Measurements from ENCODE around the gene OR9Q1.
"Not testable (repeated sequence)": the region's sequence is repeated elsewhere in the genome, so short reads cannot be mapped to it uniquely, and the experiment has no call there.

The OR9Q1 gene, protein sequence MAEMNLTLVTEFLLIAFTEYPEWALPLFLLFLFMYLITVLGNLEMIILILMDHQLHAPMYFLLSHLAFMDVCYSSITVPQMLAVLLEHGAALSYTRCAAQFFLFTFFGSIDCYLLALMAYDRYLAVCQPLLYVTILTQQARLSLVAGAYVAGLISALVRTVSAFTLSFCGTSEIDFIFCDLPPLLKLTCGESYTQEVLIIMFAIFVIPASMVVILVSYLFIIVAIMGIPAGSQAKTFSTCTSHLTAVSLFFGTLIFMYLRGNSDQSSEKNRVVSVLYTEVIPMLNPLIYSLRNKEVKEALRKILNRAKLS

DNA sequence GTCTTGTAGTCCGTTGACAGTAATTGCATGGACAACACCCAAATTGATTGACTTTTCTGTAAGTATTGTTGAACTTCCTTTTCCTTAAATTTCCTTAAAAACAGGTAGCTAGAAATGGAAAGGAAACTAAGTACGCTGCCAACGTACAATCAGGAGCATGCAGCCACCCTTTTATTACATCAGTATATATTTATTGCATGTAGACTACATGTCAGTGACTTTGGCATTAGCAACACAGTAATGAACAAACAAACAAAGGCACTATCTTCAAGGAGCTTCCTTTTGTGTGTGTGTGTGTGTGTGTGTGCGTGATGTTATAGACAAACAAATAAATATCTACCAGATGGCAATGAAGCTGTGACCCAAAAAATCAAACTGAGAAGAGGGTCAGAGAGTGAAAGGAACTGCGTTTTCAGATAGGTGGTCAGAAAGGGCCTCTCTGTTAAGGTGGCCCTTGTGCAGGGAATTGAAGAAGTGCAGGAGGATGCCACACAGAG, at the start of gene OR9Q1:
Gene OR9Q1, plus strand, starts transcription at position 447 of the 497 bp plus-strand sequence. CDS start 155,564 bp downstream, outside the sequence.
- no peak for DNase-seq (ENCODE audit: low read depth in 2 of 2)

DNA sequence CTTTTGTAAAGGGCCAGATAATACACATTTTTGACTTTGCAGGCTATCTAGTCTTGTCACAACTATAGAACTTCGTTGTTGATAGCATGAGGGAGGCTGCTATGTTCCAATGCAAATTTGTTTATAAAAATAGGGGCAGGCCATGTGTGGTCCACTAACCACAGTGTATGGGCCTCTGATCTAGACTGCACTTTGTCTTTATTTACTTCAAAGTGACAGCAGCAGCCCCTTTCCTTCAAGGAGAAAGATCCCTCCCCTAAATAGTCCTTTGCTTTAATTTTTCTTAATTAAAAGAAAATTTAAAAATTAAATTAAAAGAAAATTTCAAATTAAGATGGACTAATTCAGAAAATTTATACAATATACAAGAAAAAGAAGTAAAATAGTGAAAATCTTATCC, 49.5 kb upstream of the OR9Q1 start:
- DNase-seq (ENCODE audit: low read depth in 2 of 2) = no peak

DNA sequence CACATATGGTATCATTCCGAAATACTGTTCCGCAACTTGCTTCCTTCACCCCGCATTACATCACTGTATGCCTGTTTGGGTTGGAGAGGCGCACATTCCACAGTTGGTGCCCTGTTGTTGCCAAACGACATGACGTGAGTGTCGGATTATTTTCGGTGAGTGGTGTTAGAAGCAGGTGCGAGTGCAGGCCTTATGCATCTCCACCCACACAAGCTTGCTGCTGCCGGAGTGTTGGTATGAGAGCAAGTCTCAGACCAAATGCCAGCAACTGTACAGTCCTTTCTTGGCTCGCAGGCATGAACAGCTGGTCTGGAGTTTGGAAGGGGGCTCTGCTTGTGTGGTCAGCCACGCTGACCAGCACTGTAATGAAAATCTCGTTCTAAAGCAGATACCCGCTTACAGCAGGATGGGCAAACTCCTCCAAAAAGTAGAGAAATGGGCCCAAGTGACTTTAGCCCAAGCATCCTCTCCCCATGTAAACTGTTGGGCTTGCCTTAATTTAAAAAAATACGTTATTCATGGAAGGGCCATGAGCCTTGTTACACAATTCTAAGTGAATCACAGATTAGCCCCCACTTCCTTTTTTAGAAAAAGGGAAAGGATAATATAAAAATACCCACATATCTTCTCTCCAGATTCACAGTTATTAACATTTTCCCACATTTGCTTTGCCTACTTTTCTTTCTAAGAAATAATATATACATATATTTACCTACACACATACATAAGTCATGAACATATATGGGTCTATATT, 48.7 kb upstream of the OR9Q1 start:
- no peak for DNase-seq (ENCODE audit: low read depth in 2 of 2)

DNA sequence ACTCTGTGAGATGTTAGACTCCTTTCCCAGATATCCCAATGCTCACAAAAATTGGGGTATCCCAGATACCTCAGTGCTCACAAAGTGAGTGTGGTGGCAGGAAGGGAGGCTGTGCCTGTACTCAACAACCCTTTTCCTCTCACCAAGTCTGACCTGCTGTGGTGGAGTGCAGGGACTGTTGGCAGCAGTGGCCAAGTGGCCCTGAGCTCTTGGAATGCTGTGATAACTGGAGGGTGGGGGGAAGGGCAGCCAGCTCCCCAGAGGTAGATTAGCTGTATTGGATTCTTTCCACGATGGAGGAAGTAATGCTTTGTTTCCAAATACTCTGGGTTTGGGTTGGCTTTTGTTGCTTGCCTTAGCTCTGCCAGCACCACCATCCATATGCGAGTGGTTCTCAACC, 46.0 kb upstream of the OR9Q1 start:
- no peak for DNase-seq (ENCODE audit: low read depth in 2 of 2)

DNA sequence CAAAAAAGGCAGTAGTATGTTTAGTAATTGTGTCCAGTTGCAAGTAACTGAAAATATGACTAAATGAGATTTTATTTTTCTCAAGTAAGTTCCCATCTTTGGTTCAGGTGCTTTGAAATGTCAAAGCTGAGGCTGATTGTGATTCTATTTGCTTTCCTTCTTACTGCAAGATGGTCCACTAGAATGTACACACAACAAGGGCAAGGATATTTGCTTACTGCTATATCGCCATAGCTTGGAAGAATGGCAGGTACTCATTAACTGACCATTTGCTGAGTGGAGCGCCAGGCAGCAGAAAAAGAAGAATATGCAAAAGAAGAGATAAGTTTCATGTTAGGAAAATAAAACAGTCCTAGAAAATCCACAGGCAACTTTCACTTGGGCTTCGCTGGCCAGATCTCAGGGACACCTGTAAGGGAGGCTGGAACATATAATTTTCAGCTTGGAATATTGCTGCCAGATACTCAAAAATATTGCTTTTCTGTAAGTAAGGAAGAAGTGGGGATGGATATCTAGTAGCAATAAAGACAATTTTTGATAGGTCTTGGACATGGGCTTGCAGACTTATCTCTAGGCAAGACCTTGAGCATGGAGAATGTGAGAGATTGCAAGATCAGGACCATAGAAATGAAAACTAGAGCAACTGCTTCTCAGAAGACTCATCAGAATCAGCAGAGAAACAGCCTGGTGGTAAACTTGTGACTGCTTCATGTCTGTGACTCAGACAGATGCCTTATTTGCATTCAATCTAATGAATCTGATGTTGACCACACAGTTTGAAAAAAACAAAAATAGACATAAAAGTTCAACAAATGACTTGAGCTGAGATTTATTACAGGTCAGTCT, 44.8 kb upstream of the OR9Q1 start:
- no peak for DNase-seq (ENCODE audit: low read depth in 2 of 2)

DNA sequence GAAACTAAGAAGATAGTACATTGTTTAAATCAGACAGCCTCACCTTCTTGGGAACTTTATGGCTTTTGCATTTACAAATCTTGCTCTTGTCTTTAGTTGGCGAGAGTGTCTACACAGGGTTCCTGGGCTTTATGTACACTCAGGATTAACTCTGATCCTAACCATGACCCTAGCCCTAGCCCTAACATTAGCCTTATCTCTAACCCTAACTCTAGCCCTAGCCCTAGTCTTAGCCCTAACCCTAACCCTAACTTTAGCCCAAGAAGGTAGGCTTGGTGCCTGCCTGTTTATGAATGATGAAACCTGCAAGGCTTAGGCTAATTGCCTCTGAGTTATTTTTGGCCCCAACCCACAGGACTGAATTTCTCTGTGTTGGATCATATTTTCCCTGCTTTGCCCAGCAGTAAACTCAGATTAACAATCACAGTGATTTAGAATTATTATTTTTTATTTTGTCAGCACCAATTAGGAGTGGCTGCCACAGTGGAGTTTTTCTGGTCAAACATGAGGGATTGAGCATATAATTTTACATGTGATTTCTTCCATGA, 44.1 kb upstream of the OR9Q1 start:
- no peak for DNase-seq (ENCODE audit: low read depth in 2 of 2)

DNA sequence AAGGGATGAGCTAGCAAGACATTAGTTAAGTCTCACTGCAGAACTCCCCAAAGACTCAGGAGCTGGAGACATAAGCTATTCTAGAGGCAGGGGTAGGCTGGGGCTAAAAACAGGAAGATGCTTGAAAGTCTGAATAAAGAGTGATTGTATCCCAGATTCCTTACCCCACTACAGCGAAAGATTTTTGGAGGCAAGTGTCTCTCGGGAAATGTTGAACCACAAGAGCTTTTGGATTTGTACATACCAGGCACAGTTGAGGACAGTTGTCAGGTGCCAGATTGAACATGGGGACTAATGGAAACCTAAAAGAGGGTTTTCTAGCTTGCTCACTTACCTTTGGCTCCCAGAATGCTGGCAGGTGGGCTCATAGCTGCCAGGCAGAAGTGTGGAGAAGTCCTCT, 43.5 kb upstream of the OR9Q1 start:
- no peak for DNase-seq (ENCODE audit: low read depth in 2 of 2)

DNA sequence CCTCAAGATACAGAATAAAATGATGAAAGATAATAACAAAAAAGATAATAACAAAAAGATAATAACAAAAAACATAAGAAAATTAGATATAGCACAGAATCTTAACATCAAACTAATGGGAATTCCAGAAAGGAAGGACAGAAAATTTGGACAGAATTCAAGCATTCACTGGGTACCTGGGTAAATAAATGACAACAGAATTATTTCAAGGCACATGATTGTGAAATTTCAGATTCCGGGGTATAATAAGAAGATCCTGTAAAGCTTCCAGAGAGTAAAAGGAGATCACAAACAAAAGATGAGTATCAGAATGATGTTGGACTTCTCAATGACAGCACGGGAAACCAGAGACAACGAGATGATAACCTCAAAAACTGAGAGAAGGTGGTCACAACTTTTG, 42.1 kb upstream of the OR9Q1 start:
- DNase-seq (ENCODE audit: low read depth in 2 of 2) = no peak

DNA sequence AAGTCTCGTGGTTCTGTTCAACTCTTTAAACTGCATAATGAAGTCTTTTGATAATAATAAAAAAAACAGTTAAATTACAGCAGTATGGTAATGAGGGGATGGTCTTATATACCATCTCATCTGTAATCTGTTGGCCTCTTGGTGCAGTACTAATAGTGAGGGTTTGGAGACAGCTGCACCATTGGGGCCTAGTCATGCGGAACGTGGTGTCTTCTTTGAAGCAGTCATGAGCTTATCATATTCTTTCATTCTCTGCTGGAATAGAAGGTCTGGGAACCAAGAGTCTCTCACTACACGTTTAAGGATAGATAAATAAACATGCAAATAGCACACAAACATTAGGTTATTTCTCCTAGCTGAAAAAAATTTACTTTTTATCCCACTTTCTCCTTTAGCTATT, 40.9 kb upstream of the OR9Q1 start:
- no peak for DNase-seq (ENCODE audit: low read depth in 2 of 2)

DNA sequence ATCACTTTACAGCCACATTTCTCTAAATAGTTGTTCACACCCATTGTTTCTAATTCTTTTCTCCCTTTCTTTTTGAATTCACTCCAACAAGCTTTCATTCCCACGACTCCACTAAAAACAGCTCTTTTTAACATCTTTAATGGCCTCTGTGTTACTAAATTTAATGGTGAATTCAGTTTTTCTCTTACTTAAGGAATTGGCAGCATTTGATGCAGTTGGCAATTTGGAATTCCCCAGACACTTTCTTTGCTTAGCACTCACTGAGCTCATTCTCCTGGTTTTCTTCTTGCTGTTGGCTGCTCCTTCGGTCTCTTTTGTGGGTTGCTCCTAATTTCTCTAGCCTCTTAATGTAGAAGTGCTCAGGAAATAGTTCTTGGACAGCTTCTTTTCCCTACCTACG, 40.5 kb upstream of the OR9Q1 start:
- no peak for DNase-seq (ENCODE audit: low read depth in 2 of 2)

DNA sequence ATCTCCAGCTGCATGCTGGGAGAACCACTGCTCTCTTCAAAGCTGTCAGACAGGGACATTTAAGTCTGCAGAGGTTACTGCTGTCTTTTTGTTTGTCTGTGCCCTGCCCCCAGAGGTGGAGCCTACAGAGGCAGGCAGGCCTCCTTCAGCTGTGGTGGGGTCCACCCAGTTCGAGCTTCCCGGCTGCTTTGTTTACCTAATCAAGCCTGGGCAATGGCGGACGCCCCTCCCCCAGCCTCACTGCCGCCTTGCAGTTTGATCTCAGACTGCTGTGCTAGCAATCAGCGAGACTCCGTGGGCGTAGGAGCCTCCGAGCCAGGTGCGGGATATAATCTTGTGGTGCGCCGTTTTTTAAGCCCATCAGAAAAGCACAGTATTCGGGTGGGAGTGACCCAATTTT, 24.2 kb upstream of the OR9Q1 start:
- DNase-seq (ENCODE audit: low read depth in 2 of 2) = not testable (repeated sequence)

DNA sequence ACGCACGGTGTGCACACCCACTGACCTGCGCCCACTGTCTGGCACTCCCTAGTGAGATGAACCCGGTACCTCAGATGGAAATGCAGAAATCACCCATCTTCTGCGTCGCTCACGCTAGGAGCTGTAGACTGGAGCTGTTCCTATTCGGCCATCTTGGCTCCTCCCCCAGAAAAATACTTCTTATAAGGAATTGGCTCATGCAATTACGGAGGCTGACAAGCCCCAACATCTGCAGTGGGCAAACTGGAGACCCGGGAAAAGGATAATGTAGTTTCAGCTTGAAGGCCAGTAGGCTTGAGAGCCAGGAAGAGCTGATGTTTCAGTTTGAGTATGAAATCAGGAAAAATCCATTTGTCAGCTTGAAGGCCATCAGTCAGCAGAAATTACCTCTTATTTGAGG, 23.7 kb upstream of the OR9Q1 start:
- not testable (repeated sequence) for DNase-seq (ENCODE audit: low read depth in 2 of 2)

DNA sequence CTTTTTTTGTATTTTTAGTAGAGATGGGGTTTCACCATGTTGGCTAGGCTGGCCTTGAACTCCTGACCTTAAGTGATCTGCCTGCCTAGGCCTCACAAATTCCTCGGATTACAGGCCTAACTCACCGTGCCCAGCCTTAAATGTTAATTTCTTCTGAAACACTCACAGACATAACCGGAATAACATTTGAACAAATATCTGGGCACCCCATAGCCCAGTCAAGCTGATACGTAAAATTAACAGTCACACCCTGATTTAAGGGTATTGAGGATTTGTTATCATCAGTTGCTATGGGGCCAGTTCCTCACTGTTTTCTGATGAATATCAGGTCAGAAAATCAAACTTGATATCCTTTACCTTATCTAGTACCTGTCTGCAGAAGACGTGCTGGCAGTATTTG, 23.0 kb upstream of the OR9Q1 start:
- no peak for DNase-seq (ENCODE audit: low read depth in 2 of 2)

DNA sequence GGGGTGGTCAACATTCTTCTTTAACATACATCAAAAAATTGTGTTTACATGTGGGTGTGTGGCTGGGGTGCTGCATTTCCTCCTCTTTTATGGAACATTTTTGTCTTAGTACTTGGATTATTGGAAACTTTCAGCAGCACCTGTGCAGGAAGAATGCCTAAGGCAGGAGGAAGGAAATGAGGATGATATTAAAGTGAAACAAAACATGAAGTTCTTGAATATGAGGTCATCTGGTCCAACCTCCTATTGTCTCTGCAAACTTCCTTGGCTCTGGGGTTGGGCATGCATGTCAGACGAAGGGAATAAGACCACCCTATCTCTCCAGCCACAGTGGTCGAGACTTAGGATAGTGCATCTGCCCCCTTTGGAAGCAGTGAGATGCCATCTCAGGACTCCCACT, 20.6 kb upstream of the OR9Q1 start:
- DNase-seq (ENCODE audit: low read depth in 2 of 2) = no peak

DNA sequence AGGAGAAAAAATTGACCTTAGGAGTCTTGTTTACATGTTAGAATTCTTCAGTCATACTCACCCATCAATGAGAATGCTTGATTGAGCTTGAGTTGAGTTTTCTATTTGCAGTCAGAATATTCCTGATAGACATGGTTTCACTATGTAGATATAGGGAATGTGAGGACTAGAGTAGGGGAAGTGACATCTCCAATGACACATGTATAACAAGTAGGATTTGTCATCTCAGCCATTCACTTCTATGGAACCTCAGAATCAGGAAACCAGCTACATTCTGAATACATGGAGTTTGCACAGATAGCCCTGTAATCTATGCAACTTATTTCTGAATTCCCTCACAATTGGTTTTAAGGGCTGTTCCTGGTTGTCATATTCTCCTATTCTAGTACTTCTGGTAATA, 20.1 kb upstream of the OR9Q1 start:
- no peak for DNase-seq (ENCODE audit: low read depth in 2 of 2)

DNA sequence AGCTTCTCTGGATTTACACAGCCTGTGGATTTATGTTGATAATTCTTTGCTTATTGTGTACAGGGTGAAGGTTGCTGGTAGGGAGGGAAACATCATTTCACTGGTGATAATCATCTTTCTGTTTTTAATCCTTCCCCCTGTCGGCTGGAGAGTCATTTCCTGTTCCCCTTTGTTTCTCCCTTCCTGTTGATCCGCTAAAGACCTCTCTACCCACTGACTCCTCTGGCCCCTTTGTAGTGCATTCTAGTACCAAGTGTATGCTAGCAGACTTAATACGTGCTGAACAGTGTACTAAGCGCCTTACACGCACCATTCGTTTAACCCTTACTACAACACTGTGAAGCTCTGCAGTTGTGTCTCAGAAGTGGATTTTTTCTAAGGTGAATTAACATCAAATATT, 19.0 kb upstream of the OR9Q1 start:
- DNase-seq (ENCODE audit: low read depth in 2 of 2) = no peak

DNA sequence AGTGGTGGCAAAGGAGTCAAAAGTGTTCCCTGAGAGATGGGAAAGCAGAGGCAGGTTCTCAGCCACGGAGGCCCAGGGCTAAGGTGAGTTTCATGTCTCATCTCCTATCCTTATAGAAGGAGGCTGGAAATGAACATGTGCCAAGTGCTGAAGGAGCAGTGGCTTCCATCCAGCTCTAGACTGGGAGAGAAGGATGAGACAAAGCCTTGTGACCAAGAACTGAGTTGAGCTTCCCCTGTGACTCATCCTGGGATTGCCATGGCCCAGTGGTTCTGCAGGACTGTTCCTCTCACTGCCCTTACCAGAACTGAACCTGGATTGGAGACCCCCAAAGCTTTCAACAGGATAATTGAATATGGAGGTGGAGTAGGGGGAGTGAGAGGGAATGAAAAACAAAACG, 16.7 kb upstream of the OR9Q1 start:
- no peak for DNase-seq (ENCODE audit: low read depth in 2 of 2)

DNA sequence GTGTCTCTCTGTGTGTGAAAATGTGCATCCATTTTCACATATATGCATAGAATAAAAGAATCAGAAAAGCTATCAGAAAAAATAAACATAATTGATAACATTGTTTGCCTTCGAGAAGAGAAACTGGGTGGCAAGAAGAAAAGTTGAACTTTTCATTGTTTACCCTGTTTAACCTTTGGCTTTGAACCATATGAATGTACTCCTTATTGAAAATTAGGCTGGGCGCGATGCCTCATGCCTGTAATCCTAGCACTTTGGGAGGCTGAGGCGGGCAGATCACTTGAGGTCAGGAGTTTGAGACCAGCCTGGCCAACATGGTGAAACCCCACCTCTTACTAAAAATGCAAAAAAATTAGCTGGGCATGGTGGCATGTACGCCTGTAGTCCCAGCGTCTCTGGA, 11.9 kb upstream of the OR9Q1 start:
- no peak for DNase-seq (ENCODE audit: low read depth in 2 of 2)

DNA sequence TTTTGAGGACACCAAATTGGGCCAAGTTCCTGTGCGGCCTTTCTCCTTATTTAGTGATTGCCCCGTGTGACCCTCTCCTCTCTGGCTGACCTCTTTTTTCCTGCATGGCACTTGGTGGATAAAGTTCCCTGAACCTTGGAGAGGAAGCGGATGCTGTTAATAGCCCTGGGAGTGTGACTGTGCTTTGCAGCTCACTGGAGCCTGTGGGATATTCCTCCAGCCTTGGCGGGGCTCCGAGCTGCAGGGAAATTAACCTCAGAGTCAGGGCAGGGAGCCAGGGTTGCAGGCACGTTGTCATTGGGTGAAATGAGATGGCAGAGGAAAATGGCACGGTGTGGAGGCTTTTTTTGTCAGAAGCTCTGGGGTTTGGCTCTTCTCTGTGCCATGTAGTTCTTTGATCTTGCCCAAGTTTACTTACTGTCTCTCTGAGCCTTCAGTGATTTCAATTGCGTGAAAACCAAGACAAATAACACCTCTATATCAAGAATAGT, 965 bp downstream of the OR9Q1 start:
- DNase-seq (ENCODE audit: low read depth in 2 of 2) = no peak

DNA sequence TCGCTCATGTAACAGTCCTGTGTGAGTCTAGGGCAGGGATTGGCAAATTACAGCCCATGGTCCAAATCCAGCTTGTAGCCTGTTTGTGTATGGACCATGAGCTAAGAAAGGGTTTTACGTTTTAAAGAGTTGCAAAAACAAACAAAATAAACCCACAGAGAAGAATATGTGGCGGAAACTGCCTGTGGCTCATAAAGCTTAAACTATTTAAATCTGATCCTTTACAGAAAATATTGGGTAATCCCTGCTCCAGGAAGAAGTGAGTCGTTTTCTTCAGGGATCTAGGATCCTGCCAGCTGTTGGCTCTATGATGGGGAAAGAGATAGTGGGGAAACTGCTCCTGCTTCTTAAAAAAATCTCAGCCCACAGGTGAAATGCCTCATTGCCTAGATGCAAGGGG, 3.7 kb downstream of the OR9Q1 start:
- no peak for DNase-seq (ENCODE audit: low read depth in 2 of 2)

DNA sequence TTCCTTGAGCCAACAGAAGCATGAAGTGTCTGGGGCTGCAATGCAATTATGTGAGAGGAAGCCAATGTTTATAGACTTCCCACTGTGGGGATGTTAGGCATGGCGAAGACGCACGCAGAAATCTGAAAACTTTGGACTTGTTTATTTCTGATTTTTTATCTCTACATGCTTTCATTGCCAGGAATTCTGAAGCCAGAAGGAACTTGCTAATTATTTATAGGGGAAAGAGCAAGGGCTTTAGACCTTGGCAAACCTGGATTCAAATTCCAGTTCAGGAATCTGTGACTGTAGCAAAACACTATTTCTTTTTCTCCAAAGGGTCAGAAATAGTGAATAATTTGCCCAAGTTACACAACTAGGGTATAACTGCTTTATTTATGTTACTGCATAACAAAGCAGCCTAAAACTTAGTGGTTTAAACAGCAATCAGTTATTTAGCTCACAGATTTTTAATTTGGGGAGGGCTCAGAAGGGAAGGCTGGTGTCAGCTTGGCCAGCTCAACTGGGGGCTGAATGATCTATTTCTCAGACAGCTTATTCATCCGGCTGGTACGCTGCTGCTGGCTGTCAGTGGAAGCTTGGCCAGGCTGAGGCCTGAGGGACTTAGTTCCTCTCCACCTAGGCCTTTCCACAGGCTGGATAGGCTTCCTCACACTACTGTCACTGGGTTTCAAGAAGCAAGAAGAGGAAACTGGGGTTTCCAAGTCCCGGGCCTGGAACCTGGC, 5.2 kb downstream of the OR9Q1 start:
- no peak for DNase-seq (ENCODE audit: low read depth in 2 of 2)

All from stimulated activated CD8-positive, alpha-beta memory T cell treated with anti-CD3 and anti-CD28 coated beads, Interleukin-15, amount 100 ng/mL, for 4 hours (primary cell).